ENCODE data around the gene UNC5A. TPM values are rescaled to one million over a fixed set of nuclear protein-coding genes. Genes with fewer than 3 reads are reported as not detected.

The UNC5A gene
- total RNA-seq, 4 donors from 2014 or later, result 0.48 TPM; not detected in 3

- H3K4me1 ChIP-seq, result peaks cover 0 to 6% of the 10 kb centered on the region in 2 donors
- H3K27ac ChIP-seq, result no peak overlapping the region
- H3K36me3 ChIP-seq, result no peaks in the 10 kb centered on the region
- intact Hi-C loops (cut with DNase I; ENCODE audit: low total_unique reads), result no loop called here
- TF ChIP-seq CTCF (IDR thresholded peaks at IDR 0.05) (no peak), POLR2A (IDR thresholded peaks at IDR 0.05) (no peak)
- no peak overlapping the region for H3K4me3 ChIP-seq
- H3K9me3 ChIP-seq, result no peaks in the 10 kb centered on the region
- peaks cover 0 to 11% of the 10 kb centered on the region in 2 donors for H3K27me3 ChIP-seq
- DNase-seq, result no peak
Measured at GRCh38 chr5:176822041-176822792, 11.9 kb downstream of the UNC5A start.

- intact Hi-C loops (cut with DNase I; ENCODE audit: low total_unique reads), result no loop called here
- TF ChIP-seq CTCF (IDR thresholded peaks at IDR 0.05), result no peak
- no peak for TF ChIP-seq POLR2A (IDR thresholded peaks at IDR 0.05)
- H3K9me3 ChIP-seq, result no peaks in the 10 kb centered on the region
- no peak overlapping the region for H3K27ac ChIP-seq
- no peaks in the 10 kb centered on the region for H3K36me3 ChIP-seq
- no peak overlapping the region for H3K4me3 ChIP-seq
- DNase-seq, result no peak
- H3K27me3 ChIP-seq, result peaks cover 0 to 9% of the 10 kb centered on the region in 2 donors
- H3K4me1 ChIP-seq, result peaks cover 0 to under 1% of the 10 kb centered on the region in 2 donors
Measured at GRCh38 chr5:176822793-176823481, 12.6 kb downstream of the UNC5A start.

GRCh38 chr5:176823869-176824412 is 13.6 kb downstream of the UNC5A start:
- peaks cover 0 to 6% of the 10 kb centered on the region in 2 donors for H3K27me3 ChIP-seq
- H3K36me3 ChIP-seq, result no peaks in the 10 kb centered on the region
- no peak for TF ChIP-seq POLR2A (IDR thresholded peaks at IDR 0.05)
- no peak for TF ChIP-seq CTCF (IDR thresholded peaks at IDR 0.05)
- no peak overlapping the region for H3K4me3 ChIP-seq
- DNase-seq, result no peak
- no peaks in the 10 kb centered on the region for H3K4me1 ChIP-seq
- no peaks in the 10 kb centered on the region for H3K9me3 ChIP-seq
- H3K27ac ChIP-seq, result no peak overlapping the region
- intact Hi-C loops (cut with DNase I; ENCODE audit: low total_unique reads), result no loop called here

- Histone ChIP-seq H3K9me3 (no peaks in the 10 kb centered on the region), H3K4me1 (no peaks in the 10 kb centered on the region), H3K27ac (no peak overlapping the region), H3K36me3 (no peaks in the 10 kb centered on the region), H3K27me3 (no peaks in the 10 kb centered on the region), H3K4me3 (no peak overlapping the region)
- TF ChIP-seq POLR2A (IDR thresholded peaks at IDR 0.05), result no peak
- TF ChIP-seq CTCF (IDR thresholded peaks at IDR 0.05), result no peak
- DNase-seq, result no peak
- intact Hi-C loops (cut with DNase I; ENCODE audit: low total_unique reads), result no loop called here
Measured at GRCh38 chr5:176824604-176825003, 14.2 kb downstream of the UNC5A start.

GRCh38 chr5:176825234-176825633 is 14.9 kb downstream of the UNC5A start:
- H3K27ac ChIP-seq, result no peak overlapping the region
- no peaks in the 10 kb centered on the region for H3K9me3 ChIP-seq
- no peak overlapping the region for H3K4me3 ChIP-seq
- no peaks in the 10 kb centered on the region for H3K4me1 ChIP-seq
- no peaks in the 10 kb centered on the region for H3K27me3 ChIP-seq
- intact Hi-C loops (cut with DNase I; ENCODE audit: low total_unique reads), result no loop called here
- TF ChIP-seq POLR2A (IDR thresholded peaks at IDR 0.05), result no peak
- TF ChIP-seq CTCF (IDR thresholded peaks at IDR 0.05), result no peak
- H3K36me3 ChIP-seq, result no peaks in the 10 kb centered on the region
- no peak for DNase-seq

Measured in uterus (tissue), 4 donors.